GM12878 (cell line): ENCODE results near the gene DOCK2. TPM values are rescaled to one million over a fixed set of nuclear protein-coding genes. Genes with fewer than 3 reads are reported as not detected.

Source experiments
- ATAC-seq: fragments of 200-7000 bp; cut with Tn5 transposase; 3 replicates; pipeline ENCODE4 v1.9.1; 2020; ENCODE audit warnings: mild to moderate bottlenecking, moderate library complexity
- BruUV-seq: library from RNA; stranded (reverse); fragments of 400-500 nt; replicated peaks from 2 replicates; lab custom pipeline; 2021; lab: Mats Ljungman, UMichigan
- CTCF ChIA-PET: fragments of 300-600 bp; sonication (Branson Sonifier 250); formaldehyde crosslinking; extraction: SDS; loops from one replicate; lab custom pipeline; 2021; ENCODE audit warnings: inconsistent platforms; lab: Yijun Ruan, JAX
- POLR2A ChIA-PET: fragments of 350-600 bp; formaldehyde crosslinking; extraction: SDS; loops from one replicate; lab custom pipeline; 2021; ENCODE audit warnings: inconsistent platforms; lab: Charles Lee
- RAD21 ChIA-PET: fragments of 300-600 bp; sonication (Branson Sonifier 250); formaldehyde crosslinking; loops from one replicate; lab custom pipeline; 2023; ENCODE audit warnings: antibody characterized with exemption; ENCODE audit not compliant: unreplicated experiment; lab: Charles Lee
- SMC1A ChIA-PET: fragments of 300-600 bp; sonication (Branson Sonifier 250); formaldehyde crosslinking; loops from one replicate; lab custom pipeline; 2023; ENCODE audit not compliant: unreplicated experiment, uncharacterized antibody; lab: Charles Lee
- DNase-seq: peaks from one replicate; pipeline ENCODE4 v3.0.0-alpha.2; 2011; ENCODE audit warnings: low read depth, low spot score
- FAIRE-seq: peaks from 3 replicates; lab custom pipeline; 2011; peaks lifted over from hg19 to GRCh38; lab: Jason Lieb, UNC
- H2AFZ ChIP-seq: 2 replicates; pipeline ENCODE4 v1.6.0; 2011; ENCODE audit warnings: low read depth, low read length, control low read depth; ENCODE audit not compliant: control insufficient read depth
- H3K27ac ChIP-seq: 2 replicates; pipeline ENCODE4 v1.5.1; 2011; ENCODE audit warnings: control low read depth; ENCODE audit not compliant: control insufficient read depth, insufficient read depth
- H3K27me3 ChIP-seq, 2 experiments: replicated peaks in 1 of 2; 2 replicates each; pipeline versions ENCODE4 v1.6.0 to v1.6.1; 2011; ENCODE audit warnings: low read length in 1 of 2; ENCODE audit not compliant: control insufficient read depth in 2 of 2, insufficient read depth in 2 of 2
- H3K36me3 ChIP-seq, 2 experiments: 2 replicates each; pipeline ENCODE4 v1.5.1; 2011; ENCODE audit warnings: low read length in 1 of 2; ENCODE audit not compliant: control insufficient read depth in 2 of 2, insufficient read depth in 2 of 2
- H3K4me1 ChIP-seq: 2 replicates; pipeline ENCODE4 v1.6.1; 2011; ENCODE audit warnings: mild to moderate bottlenecking, low read length, moderate library complexity, mixed read lengths; ENCODE audit not compliant: control insufficient read depth, insufficient read depth
- H3K4me2 ChIP-seq: 2 replicates; pipeline ENCODE4 v1.6.0; 2011; ENCODE audit warnings: control low read depth; ENCODE audit not compliant: control insufficient read depth, insufficient read depth
- H3K4me3 ChIP-seq: fragments of 200-600 bp; sonication (generic); 2 replicates; pipeline ENCODE4 v1.5.1; 2016
- H3K79me2 ChIP-seq: 2 replicates; pipeline ENCODE4 v1.6.0; 2011; ENCODE audit warnings: low read length; ENCODE audit not compliant: control insufficient read depth, insufficient read depth
- H3K9ac ChIP-seq: 2 replicates; pipeline ENCODE4 v1.8.0; 2011; ENCODE audit warnings: low read length, control low read depth, mixed read lengths; ENCODE audit not compliant: control insufficient read depth, insufficient read depth
- H3K9me3 ChIP-seq: replicated peaks from 3 replicates; pipeline ENCODE4 v1.5.1; 2011; ENCODE audit warnings: mild to moderate bottlenecking, low read length; ENCODE audit not compliant: control insufficient read depth, insufficient read depth
- H4K20me1 ChIP-seq: 2 replicates; pipeline ENCODE4 v1.6.0; 2011; ENCODE audit not compliant: control insufficient read depth, insufficient read depth
- CHD4 ChIP-seq: fragments of 200-600 bp; sonication (generic); IDR thresholded peaks from 2 replicates; pipeline ENCODE4 v1.6.1; 2016; ENCODE audit warnings: mild to moderate bottlenecking
- DPF2 ChIP-seq: fragments of 450-650 bp; IDR thresholded peaks from 2 replicates; pipeline ENCODE4 v1.6.1; 2017; ENCODE audit warnings: mild to moderate bottlenecking
- MEF2B ChIP-seq: fragments of 450-650 bp; IDR thresholded peaks from 2 replicates; pipeline ENCODE4 v1.6.1; 2018; ENCODE audit warnings: mild to moderate bottlenecking, moderate library complexity; ENCODE audit not compliant: partially characterized antibody, poor library complexity, severe bottlenecking
- SMARCA5 ChIP-seq: fragments of 450-650 bp; IDR thresholded peaks from 2 replicates; pipeline ENCODE4 v1.6.1; 2017; ENCODE audit warnings: mild to moderate bottlenecking
- TBL1XR1 ChIP-seq: IDR thresholded peaks from 2 replicates; pipeline ENCODE4 v1.6.1; 2012; ENCODE audit warnings: low read depth, low read length, improper control_type of control experiment
- WGBS: methylation state at CpG from one replicate; pipeline ENCODE4 v1.1.6; 2016; ENCODE audit warnings: low lambda C conversion rate; ENCODE audit not compliant: insufficient replicate concordance, insufficient coverage; ENCODE audit errors: missing lambda C conversion rate; 5-methylcytosine and 5-hydroxymethylcytosine counted together
- in situ Hi-C: fragments of 300-500 bp; cut with MboI; formaldehyde crosslinking; loops from 9 replicates; pipeline ENCODE4 v1.14.3; 2018; ENCODE audit warnings: mixed read lengths
- intact Hi-C: fragments of 100-400 bp; cut with micrococcal nuclease; formaldehyde crosslinking; loops from one replicate; pipeline ENCODE4 v1.14.2; 2022; ENCODE audit not compliant: unreplicated experiment
- polyA plus RNA-seq, 11 experiments: library from polyadenylated mRNA; depleted of rRNA in 4 of 11; unstranded in 6 of 11; stranded (reverse) in 5 of 11; fragments of >200 nt; fragmentation: Nextera tagmentation in 4 of 11; fragmentation: Illumina TruSeq in 1 of 11; extraction: Ambion mirVana in 4 of 11; extraction: Trizol in 1 of 11; gene quantifications; 1 replicate in 1 of 11; 2 replicates in 10 of 11; pipeline versions ENCODE4 v1.2.1 to v1.2.3, GENCODE V29; 2011 to 2016; ENCODE audit warnings: inconsistent platforms in 2 of 11, missing spikeins in 2 of 11, low read depth in 1 of 11
- total RNA-seq, 4 experiments: library from RNA; depleted of rRNA in 3 of 4; stranded (reverse); fragments of >200 nt in 3 of 4; fragmentation: Illumina TruSeq in 1 of 4; extraction: Trizol in 1 of 4; gene quantifications; 2 replicates each; pipeline versions ENCODE4 v1.2.1 to v1.2.3, GENCODE V29; 2013 to 2021
- TF ChIP-seq, protein P1 (sequence below): fragments of 450-650 bp; IDR thresholded peaks from 2 replicates; pipeline ENCODE4 v1.6.1; 2017; ENCODE audit warnings: low read depth, mild to moderate bottlenecking, moderate library complexity
- TF ChIP-seq, protein P2 (sequence below): fragments of 450-650 bp; IDR thresholded peaks from 2 replicates; pipeline ENCODE4 v1.6.1; 2014; ENCODE audit warnings: mild to moderate bottlenecking
- TF ChIP-seq, protein P3 (sequence below): fragments of 450-650 bp; IDR thresholded peaks from 2 replicates; pipeline ENCODE4 v1.6.1; 2016; ENCODE audit warnings: mild to moderate bottlenecking, moderate library complexity, borderline replicate concordance
- TF ChIP-seq, protein P4 (sequence below): fragments of 450-650 bp; IDR thresholded peaks from 2 replicates; pipeline ENCODE4 v1.6.1; 2018; ENCODE audit warnings: borderline replicate concordance, mild to moderate bottlenecking; ENCODE audit not compliant: partially characterized antibody
- TF ChIP-seq, protein P5 (sequence below): fragments of 450-650 bp; IDR thresholded peaks from 2 replicates; pipeline ENCODE4 v1.6.1; 2016; ENCODE audit warnings: mild to moderate bottlenecking

DOCK2 gene
- total and polyA plus RNA-seq, 10 of the 15 experiments (the other 5 are each of a cell fraction or from before 2014, with no cell fraction given), result 34.2 to 192 (median 118) TPM

DNA sequence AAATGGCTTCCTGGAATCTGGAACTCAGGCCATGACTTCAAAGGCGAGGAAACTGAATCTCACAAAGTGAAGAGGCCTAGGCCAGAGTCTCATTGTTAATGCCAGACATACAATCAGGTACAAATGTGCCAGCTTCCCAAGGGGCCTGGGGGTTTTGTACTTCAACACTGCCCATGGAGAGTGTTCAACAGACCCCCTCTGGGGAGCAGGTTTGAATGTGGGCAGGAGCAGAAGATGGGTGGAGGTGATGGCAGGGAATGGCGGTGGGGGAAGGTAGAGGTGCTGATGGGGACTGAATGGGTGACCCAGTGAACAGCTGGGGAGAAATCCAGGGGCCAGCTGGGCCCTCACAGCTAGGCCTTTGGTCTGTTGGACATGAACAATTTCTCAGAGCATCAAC lies 480.7 kb downstream of the DOCK2 start:
- intact Hi-C loops, result no loop called here
- Histone ChIP-seq H3K9me3 (no peaks in the 10 kb centered on the region), H3K9ac (no peak overlapping the region), H3K36me3 (no peaks in the 10 kb centered on the region), H3K27me3 (peaks cover 0 to 6% of the 10 kb centered on the region in 2 experiments; a peak in 3 of 4 replicates), H3K79me2 (no peaks in the 10 kb centered on the region), H3K4me2 (no peak overlapping the region), H2AFZ (no peak overlapping the region), H4K20me1 (no peaks in the 10 kb centered on the region), H3K4me1 (no peaks in the 10 kb centered on the region), H3K27ac (no peak overlapping the region), H3K4me3 (no peak overlapping the region)
- FAIRE-seq (no peak), ATAC-seq (no peak), DNase-seq (no peak)
- ChIA-PET SMC1A (interaction anchor here (1.6 kb wide), 1 partner anchor 17 kb away, joined by 5 read pairs; no protein-coding TSS in a partner anchor), RAD21 (no interaction called here), CTCF (interaction anchor here (0.6 to 1.2 kb wide), 2 partner anchors 66 to 333 kb away, joined by 3 to 4 read pairs; no protein-coding TSS in a partner anchor), POLR2A (no interaction called here)
- WGBS, result 8% methylated on average over 2 of the region's 2 CpGs
- in situ Hi-C loops, result no loop called here
- BruUV-seq, result no TSS peak
- no peak for TF ChIP-seq TBL1XR1
- TF ChIP-seq, protein P1, sequence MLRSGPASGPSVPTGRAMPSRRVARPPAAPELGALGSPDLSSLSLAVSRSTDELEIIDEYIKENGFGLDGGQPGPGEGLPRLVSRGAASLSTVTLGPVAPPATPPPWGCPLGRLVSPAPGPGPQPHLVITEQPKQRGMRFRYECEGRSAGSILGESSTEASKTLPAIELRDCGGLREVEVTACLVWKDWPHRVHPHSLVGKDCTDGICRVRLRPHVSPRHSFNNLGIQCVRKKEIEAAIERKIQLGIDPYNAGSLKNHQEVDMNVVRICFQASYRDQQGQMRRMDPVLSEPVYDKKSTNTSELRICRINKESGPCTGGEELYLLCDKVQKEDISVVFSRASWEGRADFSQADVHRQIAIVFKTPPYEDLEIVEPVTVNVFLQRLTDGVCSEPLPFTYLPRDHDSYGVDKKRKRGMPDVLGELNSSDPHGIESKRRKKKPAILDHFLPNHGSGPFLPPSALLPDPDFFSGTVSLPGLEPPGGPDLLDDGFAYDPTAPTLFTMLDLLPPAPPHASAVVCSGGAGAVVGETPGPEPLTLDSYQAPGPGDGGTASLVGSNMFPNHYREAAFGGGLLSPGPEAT, result no peak
- TF ChIP-seq SMARCA5, result no peak
- TF ChIP-seq DPF2, result no peak
- no peak for TF ChIP-seq MEF2B
- TF ChIP-seq, protein P2, sequence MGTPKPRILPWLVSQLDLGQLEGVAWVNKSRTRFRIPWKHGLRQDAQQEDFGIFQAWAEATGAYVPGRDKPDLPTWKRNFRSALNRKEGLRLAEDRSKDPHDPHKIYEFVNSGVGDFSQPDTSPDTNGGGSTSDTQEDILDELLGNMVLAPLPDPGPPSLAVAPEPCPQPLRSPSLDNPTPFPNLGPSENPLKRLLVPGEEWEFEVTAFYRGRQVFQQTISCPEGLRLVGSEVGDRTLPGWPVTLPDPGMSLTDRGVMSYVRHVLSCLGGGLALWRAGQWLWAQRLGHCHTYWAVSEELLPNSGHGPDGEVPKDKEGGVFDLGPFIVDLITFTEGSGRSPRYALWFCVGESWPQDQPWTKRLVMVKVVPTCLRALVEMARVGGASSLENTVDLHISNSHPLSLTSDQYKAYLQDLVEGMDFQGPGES, result no peak
- TF ChIP-seq, protein P3, sequence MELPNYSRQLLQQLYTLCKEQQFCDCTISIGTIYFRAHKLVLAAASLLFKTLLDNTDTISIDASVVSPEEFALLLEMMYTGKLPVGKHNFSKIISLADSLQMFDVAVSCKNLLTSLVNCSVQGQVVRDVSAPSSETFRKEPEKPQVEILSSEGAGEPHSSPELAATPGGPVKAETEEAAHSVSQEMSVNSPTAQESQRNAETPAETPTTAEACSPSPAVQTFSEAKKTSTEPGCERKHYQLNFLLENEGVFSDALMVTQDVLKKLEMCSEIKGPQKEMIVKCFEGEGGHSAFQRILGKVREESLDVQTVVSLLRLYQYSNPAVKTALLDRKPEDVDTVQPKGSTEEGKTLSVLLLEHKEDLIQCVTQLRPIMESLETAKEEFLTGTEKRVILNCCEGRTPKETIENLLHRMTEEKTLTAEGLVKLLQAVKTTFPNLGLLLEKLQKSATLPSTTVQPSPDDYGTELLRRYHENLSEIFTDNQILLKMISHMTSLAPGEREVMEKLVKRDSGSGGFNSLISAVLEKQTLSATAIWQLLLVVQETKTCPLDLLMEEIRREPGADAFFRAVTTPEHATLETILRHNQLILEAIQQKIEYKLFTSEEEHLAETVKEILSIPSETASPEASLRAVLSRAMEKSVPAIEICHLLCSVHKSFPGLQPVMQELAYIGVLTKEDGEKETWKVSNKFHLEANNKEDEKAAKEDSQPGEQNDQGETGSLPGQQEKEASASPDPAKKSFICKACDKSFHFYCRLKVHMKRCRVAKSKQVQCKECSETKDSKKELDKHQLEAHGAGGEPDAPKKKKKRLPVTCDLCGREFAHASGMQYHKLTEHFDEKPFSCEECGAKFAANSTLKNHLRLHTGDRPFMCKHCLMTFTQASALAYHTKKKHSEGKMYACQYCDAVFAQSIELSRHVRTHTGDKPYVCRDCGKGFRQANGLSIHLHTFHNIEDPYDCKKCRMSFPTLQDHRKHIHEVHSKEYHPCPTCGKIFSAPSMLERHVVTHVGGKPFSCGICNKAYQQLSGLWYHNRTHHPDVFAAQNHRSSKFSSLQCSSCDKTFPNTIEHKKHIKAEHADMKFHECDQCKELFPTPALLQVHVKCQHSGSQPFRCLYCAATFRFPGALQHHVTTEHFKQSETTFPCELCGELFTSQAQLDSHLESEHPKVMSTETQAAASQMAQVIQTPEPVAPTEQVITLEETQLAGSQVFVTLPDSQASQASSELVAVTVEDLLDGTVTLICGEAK, result no peak
- TF ChIP-seq, protein P4, sequence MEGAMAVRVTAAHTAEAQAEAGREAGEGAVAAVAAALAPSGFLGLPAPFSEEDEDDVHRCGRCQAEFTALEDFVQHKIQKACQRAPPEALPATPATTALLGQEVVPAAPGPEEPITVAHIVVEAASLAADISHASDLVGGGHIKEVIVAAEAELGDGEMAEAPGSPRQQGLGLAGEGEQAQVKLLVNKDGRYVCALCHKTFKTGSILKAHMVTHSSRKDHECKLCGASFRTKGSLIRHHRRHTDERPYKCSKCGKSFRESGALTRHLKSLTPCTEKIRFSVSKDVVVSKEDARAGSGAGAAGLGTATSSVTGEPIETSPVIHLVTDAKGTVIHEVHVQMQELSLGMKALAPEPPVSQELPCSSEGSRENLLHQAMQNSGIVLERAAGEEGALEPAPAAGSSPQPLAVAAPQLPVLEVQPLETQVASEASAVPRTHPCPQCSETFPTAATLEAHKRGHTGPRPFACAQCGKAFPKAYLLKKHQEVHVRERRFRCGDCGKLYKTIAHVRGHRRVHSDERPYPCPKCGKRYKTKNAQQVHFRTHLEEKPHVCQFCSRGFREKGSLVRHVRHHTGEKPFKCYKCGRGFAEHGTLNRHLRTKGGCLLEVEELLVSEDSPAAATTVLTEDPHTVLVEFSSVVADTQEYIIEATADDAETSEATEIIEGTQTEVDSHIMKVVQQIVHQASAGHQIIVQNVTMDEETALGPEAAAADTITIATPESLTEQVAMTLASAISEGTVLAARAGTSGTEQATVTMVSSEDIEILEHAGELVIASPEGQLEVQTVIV, result no peak
- TF ChIP-seq CHD4, result no peak
- TF ChIP-seq, protein P5, sequence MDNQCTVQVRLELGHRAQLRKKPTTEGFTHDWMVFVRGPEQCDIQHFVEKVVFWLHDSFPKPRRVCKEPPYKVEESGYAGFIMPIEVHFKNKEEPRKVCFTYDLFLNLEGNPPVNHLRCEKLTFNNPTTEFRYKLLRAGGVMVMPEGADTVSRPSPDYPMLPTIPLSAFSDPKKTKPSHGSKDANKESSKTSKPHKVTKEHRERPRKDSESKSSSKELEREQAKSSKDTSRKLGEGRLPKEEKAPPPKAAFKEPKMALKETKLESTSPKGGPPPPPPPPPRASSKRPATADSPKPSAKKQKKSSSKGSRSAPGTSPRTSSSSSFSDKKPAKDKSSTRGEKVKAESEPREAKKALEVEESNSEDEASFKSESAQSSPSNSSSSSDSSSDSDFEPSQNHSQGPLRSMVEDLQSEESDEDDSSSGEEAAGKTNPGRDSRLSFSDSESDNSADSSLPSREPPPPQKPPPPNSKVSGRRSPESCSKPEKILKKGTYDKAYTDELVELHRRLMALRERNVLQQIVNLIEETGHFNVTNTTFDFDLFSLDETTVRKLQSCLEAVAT, result no peak
